Endothelial cell of umbilical vein (primary cell): Measurements from ENCODE around the gene EIF2S1. TPM values are rescaled to one million over a fixed set of nuclear protein-coding genes. Genes with fewer than 3 reads are reported as not detected.

Experiments used
- BruUV-seq: library from RNA; stranded (reverse); fragments of 400-500 nt; replicated peaks from 2 replicates; lab custom pipeline; 2021; lab: Mats Ljungman, UMichigan
- CTCF ChIA-PET: fragments of 300-600, 350-600 bp; sonication (Branson Sonifier 250); formaldehyde crosslinking; loops from one replicate; lab custom pipeline; 2021; ENCODE audit warnings: antibody characterized with exemption, inconsistent platforms; lab: Charles Lee
- POLR2A ChIA-PET: fragments of 300-600, 350-600 bp; sonication (Branson Sonifier 250); formaldehyde crosslinking; loops from one replicate; lab custom pipeline; 2021; ENCODE audit warnings: antibody characterized with exemption, inconsistent platforms; lab: Charles Lee
- DNase-seq: peaks from one replicate; pipeline ENCODE4 v3.0.0-alpha.2; 2011; ENCODE audit warnings: low read depth, low spot score
- FAIRE-seq: peaks from 2 replicates; lab custom pipeline; 2011; peaks lifted over from hg19 to GRCh38; lab: Jason Lieb, UNC
- H2AFZ ChIP-seq: 2 replicates; pipeline ENCODE4 v1.6.0; 2012; ENCODE audit warnings: low read depth, low read length, control low read depth, inconsistent platforms
- H3K27ac ChIP-seq: 2 replicates; pipeline ENCODE4 v1.5.1; 2011; ENCODE audit warnings: low read depth, mild to moderate bottlenecking, control low read depth, low read length, moderate library complexity; ENCODE audit not compliant: insufficient read depth
- H3K27me3 ChIP-seq, 2 experiments: 2 replicates each; pipeline versions ENCODE4 v1.6.0 to v1.6.1; 2011; ENCODE audit warnings: low read length in 2 of 2, mixed read lengths in 1 of 2; ENCODE audit not compliant: control insufficient read depth in 2 of 2, insufficient read depth in 2 of 2
- H3K36me3 ChIP-seq, 2 experiments: 2 replicates in 1 of 2; 3 replicates in 1 of 2; pipeline ENCODE4 v1.5.1; 2011; ENCODE audit warnings: low read length in 2 of 2, mild to moderate bottlenecking in 1 of 2, moderate library complexity in 1 of 2; ENCODE audit not compliant: control insufficient read depth in 2 of 2, insufficient read depth in 2 of 2; ENCODE audit errors: extremely low read depth in 1 of 2
- H3K4me1 ChIP-seq: 3 replicates; pipeline ENCODE4 v1.5.1; 2011; ENCODE audit warnings: mild to moderate bottlenecking, low read length; ENCODE audit not compliant: control insufficient read depth, insufficient read depth; ENCODE audit errors: extremely low read depth
- H3K4me2 ChIP-seq: 2 replicates; pipeline ENCODE4 v1.6.1; 2011; ENCODE audit warnings: low read length, control low read depth, mixed read lengths; ENCODE audit not compliant: insufficient read depth
- H3K4me3 ChIP-seq, 3 experiments: fragments of 200-600 bp in 1 of 3; sonication (generic), shearing (Covaris generic) in 1 of 3; replicated peaks in 1 of 3; 2 replicates each; pipeline ENCODE4 v1.5.1; 2011 to 2016; ENCODE audit warnings: control low read depth in 3 of 3, low read length in 3 of 3, mild to moderate bottlenecking in 2 of 3, inconsistent platforms in 1 of 3, low read depth in 1 of 3, moderate library complexity in 1 of 3; ENCODE audit not compliant: insufficient read depth in 1 of 3
- H3K79me2 ChIP-seq: 2 replicates; pipeline ENCODE4 v1.6.0; 2012; ENCODE audit warnings: low read length, inconsistent platforms; ENCODE audit not compliant: control insufficient read depth, insufficient read depth
- H3K9ac ChIP-seq: replicated peaks from 2 replicates; pipeline ENCODE3; 2011; ENCODE audit warnings: low read length, control low read depth; ENCODE audit not compliant: insufficient read depth; ENCODE audit errors: extremely low read depth
- H3K9me1 ChIP-seq: replicated peaks from 3 replicates; pipeline ENCODE4 v1.6.0; 2011; ENCODE audit warnings: mild to moderate bottlenecking, low read length; ENCODE audit not compliant: control insufficient read depth, insufficient read depth; ENCODE audit errors: extremely low read depth
- H3K9me3 ChIP-seq: replicated peaks from 2 replicates; pipeline ENCODE4 v1.5.1; 2012; ENCODE audit warnings: low read length, inconsistent platforms; ENCODE audit not compliant: control insufficient read depth, insufficient read depth
- H4K20me1 ChIP-seq: replicated peaks from 2 replicates; pipeline ENCODE3; 2011; ENCODE audit warnings: mild to moderate bottlenecking, low read length; ENCODE audit not compliant: control insufficient read depth, insufficient read depth; ENCODE audit errors: extremely low read depth
- EZH2 ChIP-seq: IDR thresholded peaks from 2 replicates; pipeline ENCODE4 v1.6.1; 2012; ENCODE audit warnings: borderline replicate concordance, low read depth, mild to moderate bottlenecking, moderate library complexity, low read length, inconsistent platforms; ENCODE audit not compliant: severe bottlenecking
- FOS ChIP-seq: IDR thresholded peaks from 2 replicates; pipeline ENCODE4 v1.6.1; 2011; ENCODE audit warnings: mild to moderate bottlenecking, low read length, moderate library complexity, borderline replicate concordance; ENCODE audit not compliant: insufficient read depth
- GATA2 ChIP-seq: IDR thresholded peaks from 2 replicates; pipeline ENCODE4 v1.7.0; 2011; ENCODE audit warnings: low read depth, mild to moderate bottlenecking, moderate library complexity, mixed read lengths, low read length; ENCODE audit not compliant: insufficient read length, insufficient read depth
- JUN ChIP-seq: IDR thresholded peaks from 2 replicates; pipeline ENCODE4 v1.6.1; 2011; ENCODE audit warnings: borderline replicate concordance, low read depth; ENCODE audit not compliant: insufficient read length, insufficient read depth
- MYC ChIP-seq: IDR thresholded peaks from one replicate; pipeline ENCODE4 v1.6.1; 2011; ENCODE audit warnings: mild to moderate bottlenecking, low read depth, low read length
- POLR2A ChIP-seq: IDR thresholded peaks from 2 replicates; pipeline ENCODE4 v1.6.1; 2012; ENCODE audit warnings: low read depth, mild to moderate bottlenecking, control low read depth, low read length
- POLR2AphosphoS5 ChIP-seq: IDR thresholded peaks from 2 replicates; pipeline ENCODE4 v1.6.1; 2012; ENCODE audit warnings: low read depth, mild to moderate bottlenecking, control low read depth, low read length, moderate library complexity; ENCODE audit not compliant: insufficient read depth
- dilution Hi-C: fragments of 300-500 bp; cut with MboI; formaldehyde crosslinking; loops from one replicate; pipeline ENCODE4 v1.15.0; 2019; ENCODE audit warnings: low sequenced_read_pairs; ENCODE audit not compliant: extremely low pct_ligation_motif_present
- intact Hi-C: fragments of 100-400 bp; cut with micrococcal nuclease; formaldehyde crosslinking; loops from one replicate; pipeline ENCODE4 v1.10.0; 2022
- polyA plus RNA-seq, 4 experiments: library from polyadenylated mRNA; depleted of rRNA in 3 of 4; stranded (reverse) in 3 of 4; unstranded in 1 of 4; fragments of >200 nt; gene quantifications; 2 replicates each; pipeline versions ENCODE4 v1.2.1 to v1.2.3, GENCODE V29; 2011 to 2012; ENCODE audit warnings: missing spikeins in 1 of 4
- total RNA-seq: library from RNA; stranded (reverse); gene quantifications from 2 replicates; pipeline ENCODE4 v1.2.3, GENCODE V29; 2021
- TF ChIP-seq, protein P1 (sequence below), 2 donors: IDR thresholded peaks; 1 replicate in 1 of 2; 2 replicates in 1 of 2; pipeline ENCODE4 v1.5.1; 2011; ENCODE audit warnings: low read length in 2 of 2, mild to moderate bottlenecking in 2 of 2, moderate library complexity in 2 of 2, control low read depth in 1 of 2, inconsistent platforms in 1 of 2, low read depth in 1 of 2; ENCODE audit not compliant: insufficient read depth in 1 of 2; ENCODE audit errors: extremely low read depth in 1 of 2
- TF ChIP-seq, protein P2 (sequence below): IDR thresholded peaks from 2 replicates; pipeline ENCODE4 v1.6.1; 2011; ENCODE audit not compliant: insufficient read depth, insufficient read length

EIF2S1 gene
- total and polyA plus RNA-seq, 2 donors (not counting 3 experiments of a cell fraction or from before 2014, with no cell fraction given), result 36.8 to 135 TPM

DNA sequence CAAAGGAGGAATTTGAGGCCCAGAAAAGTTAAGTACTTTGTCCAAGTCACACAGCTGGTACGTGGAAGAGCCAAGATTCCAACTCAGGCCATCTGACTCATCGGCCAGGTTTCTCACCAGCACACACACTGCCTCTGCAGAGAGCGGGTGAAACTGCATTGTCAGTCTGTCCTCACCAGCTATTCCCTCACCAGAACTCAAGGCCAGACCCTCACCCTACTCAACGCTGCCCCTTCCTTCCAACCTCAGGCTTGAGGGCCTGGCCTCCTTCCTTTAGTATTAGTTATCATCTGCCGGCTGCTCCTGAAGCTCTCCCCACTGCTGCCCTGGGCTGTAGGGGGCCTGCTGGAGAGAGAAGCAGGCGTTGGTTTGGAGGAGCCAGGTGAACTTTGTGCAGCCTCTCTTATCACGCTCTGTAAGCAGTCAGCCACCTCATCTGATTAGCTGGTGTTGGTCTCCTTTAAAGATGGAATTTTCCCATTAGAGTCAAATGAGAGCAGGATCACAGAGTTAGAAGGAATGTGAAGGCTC lies 68.4 kb downstream of the EIF2S1 start:
- no peaks in the 10 kb centered on the region for H3K36me3 ChIP-seq
- POLR2A ChIA-PET, result no interaction called here
- no peak for TF ChIP-seq EZH2
- TF ChIP-seq POLR2AphosphoS5, result no peak
- TF ChIP-seq, protein P1, sequence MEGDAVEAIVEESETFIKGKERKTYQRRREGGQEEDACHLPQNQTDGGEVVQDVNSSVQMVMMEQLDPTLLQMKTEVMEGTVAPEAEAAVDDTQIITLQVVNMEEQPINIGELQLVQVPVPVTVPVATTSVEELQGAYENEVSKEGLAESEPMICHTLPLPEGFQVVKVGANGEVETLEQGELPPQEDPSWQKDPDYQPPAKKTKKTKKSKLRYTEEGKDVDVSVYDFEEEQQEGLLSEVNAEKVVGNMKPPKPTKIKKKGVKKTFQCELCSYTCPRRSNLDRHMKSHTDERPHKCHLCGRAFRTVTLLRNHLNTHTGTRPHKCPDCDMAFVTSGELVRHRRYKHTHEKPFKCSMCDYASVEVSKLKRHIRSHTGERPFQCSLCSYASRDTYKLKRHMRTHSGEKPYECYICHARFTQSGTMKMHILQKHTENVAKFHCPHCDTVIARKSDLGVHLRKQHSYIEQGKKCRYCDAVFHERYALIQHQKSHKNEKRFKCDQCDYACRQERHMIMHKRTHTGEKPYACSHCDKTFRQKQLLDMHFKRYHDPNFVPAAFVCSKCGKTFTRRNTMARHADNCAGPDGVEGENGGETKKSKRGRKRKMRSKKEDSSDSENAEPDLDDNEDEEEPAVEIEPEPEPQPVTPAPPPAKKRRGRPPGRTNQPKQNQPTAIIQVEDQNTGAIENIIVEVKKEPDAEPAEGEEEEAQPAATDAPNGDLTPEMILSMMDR (IDR thresholded peaks at IDR 0.05; ENCODE audit: extremely low read depth in 1 of 2, insufficient read depth in 1 of 2, low read depth in 1 of 2, low read length in 2 of 2), result no peak
- no peak for TF ChIP-seq POLR2A
- TF ChIP-seq MYC, result no peak
- TF ChIP-seq FOS, result no peak
- TF ChIP-seq, protein P2, sequence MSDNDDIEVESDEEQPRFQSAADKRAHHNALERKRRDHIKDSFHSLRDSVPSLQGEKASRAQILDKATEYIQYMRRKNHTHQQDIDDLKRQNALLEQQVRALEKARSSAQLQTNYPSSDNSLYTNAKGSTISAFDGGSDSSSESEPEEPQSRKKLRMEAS, result no peak
- no peak for TF ChIP-seq GATA2
- no peak for TF ChIP-seq JUN
- H3K9ac ChIP-seq, result no peak overlapping the region
- intact Hi-C loops, result loop anchor here (10.0 kb wide), 1 partner anchor 86 kb away; no protein-coding TSS in a partner anchor
- H3K27me3 ChIP-seq, result peaks cover 6 to 9% of the 10 kb centered on the region in 2 experiments
- no peak overlapping the region for H3K4me3 ChIP-seq
- no peak overlapping the region for H3K4me2 ChIP-seq
- DNase-seq, result no peak
- H3K9me3 ChIP-seq, result no peaks in the 10 kb centered on the region
- FAIRE-seq, result no peak
- H4K20me1 ChIP-seq, result no peaks in the 10 kb centered on the region
- H3K4me1 ChIP-seq, result peaks cover 2% of the 10 kb centered on the region
- CTCF ChIA-PET, result interaction anchor here (0.9 to 9.1 kb wide), 18 partner anchors 9 to 274 kb away, joined by 3 to 298 read pairs (median 12); partner anchors contain the start of genes PLEK2 and RDH12
- dilution Hi-C loops, result no loop called here
- H3K9me1 ChIP-seq, result no peaks in the 10 kb centered on the region
- H3K27ac ChIP-seq, result no peak overlapping the region
- H2AFZ ChIP-seq, result no peak overlapping the region
- no TSS peak for BruUV-seq
- H3K79me2 ChIP-seq, result no peaks in the 10 kb centered on the region
